T-helper 2 cell treated with Interferon-gamma antibody and Interleukin-4, amounts not matched to agents 5 μg/mL and 100 μg/mL, for 36 hours (primary cell): ENCODE data around the gene SNTB2.

Source experiments
- DNase-seq: peaks from one replicate; pipeline ENCODE4 v3.0.0; 2021; ENCODE audit warnings: low spot score
- H3K27ac Mint-ChIP-seq: one replicate; pipeline ENCODE4 v1.8.0; 2021; ENCODE audit warnings: mild to moderate bottlenecking, mixed read lengths
- H3K27me3 Mint-ChIP-seq: one replicate; pipeline ENCODE4 v1.8.0; 2021; ENCODE audit warnings: low read depth, mixed read lengths
- H3K36me3 Mint-ChIP-seq: one replicate; pipeline ENCODE4 v1.8.0; 2021; ENCODE audit warnings: low read depth, mixed read lengths
- H3K4me1 Mint-ChIP-seq: one replicate; pipeline ENCODE4 v1.8.0; 2021; ENCODE audit warnings: low read depth, mixed read lengths
- H3K4me3 Mint-ChIP-seq: one replicate; pipeline ENCODE4 v1.8.0; 2022; ENCODE audit warnings: mild to moderate bottlenecking, moderate library complexity, mixed read lengths
- H3K9me3 Mint-ChIP-seq: one replicate; pipeline ENCODE4 v1.8.0; 2021; ENCODE audit warnings: mixed read lengths

SNTB2 gene

DNA sequence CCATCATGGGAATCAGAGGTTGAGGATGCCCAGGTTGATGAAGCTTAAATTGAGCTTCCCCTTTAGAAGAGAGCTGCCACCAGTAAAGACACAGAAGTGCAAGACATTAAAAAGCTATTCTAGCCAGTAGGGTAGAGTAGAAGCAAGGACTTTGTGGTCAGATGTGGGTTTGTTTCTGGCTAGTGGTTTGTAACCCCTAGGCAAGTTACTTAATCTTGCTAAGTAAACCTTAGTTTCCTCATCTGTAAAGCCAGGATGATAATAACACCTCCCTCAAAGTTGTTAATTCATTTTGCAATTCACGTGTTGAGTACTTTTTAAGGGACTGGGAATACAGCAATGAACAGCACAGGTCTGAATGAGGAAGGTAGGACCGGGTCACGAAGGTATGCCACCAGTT lies 3.6 kb downstream of the SNTB2 start:
- no peaks in the 10 kb centered on the region for H3K9me3 Mint-ChIP-seq
- peaks cover 14% of the 10 kb centered on the region for H3K36me3 Mint-ChIP-seq
- H3K4me3 Mint-ChIP-seq, result peak overlapping the region; percentile 17
- H3K27ac Mint-ChIP-seq, result no peak overlapping the region
- H3K4me1 Mint-ChIP-seq, result peaks cover 32% of the 10 kb centered on the region
- DNase-seq, result no peak
- no peaks in the 10 kb centered on the region for H3K27me3 Mint-ChIP-seq

DNA sequence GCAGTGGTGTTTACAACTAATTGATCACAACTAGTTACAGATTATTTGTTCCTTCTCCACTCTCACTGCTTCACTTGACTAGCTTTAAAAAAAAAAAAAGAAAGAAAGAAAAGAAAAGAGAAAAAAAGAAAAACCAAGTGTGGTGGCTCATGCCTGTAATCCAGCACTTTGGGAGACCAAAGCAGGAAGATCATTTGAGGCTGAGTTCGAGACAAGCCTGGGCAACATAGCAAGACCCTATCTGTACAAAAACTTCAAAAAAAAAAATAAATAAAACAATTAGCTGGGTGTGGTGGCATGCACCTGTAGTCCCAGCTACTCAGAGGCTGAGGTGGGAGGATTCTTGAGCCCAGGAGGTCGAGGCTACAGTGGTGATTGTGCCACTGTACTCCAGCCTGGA lies 4.2 kb downstream of the SNTB2 start:
- H3K4me3 Mint-ChIP-seq, result no peak overlapping the region
- DNase-seq, result no peak
- no peak overlapping the region for H3K27ac Mint-ChIP-seq
- no peaks in the 10 kb centered on the region for H3K9me3 Mint-ChIP-seq
- no peaks in the 10 kb centered on the region for H3K27me3 Mint-ChIP-seq
- peaks cover 14% of the 10 kb centered on the region for H3K36me3 Mint-ChIP-seq
- peaks cover 29% of the 10 kb centered on the region for H3K4me1 Mint-ChIP-seq

DNA sequence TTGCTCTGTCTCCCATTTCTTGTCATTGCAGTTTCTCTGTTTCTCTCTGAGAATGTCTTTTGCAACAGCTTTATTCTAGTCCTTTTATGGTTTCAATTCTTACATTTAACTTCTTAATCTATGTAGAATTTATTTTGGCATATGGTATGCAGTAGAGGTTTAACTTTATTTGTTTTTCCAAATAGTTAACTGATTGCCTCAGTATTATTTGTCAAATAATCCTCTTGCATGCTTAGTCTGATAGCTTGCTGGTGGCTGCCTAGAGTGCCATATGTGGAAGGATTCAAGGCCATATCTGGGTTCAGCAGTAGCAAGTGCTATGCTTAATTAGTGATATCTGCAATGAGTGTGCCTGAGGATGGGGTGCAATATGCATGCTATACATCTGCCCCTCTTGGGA lies 6.9 kb downstream of the SNTB2 start:
- H3K9me3 Mint-ChIP-seq, result no peaks in the 10 kb centered on the region
- peaks cover 22% of the 10 kb centered on the region for H3K4me1 Mint-ChIP-seq
- H3K4me3 Mint-ChIP-seq, result no peak overlapping the region

DNA sequence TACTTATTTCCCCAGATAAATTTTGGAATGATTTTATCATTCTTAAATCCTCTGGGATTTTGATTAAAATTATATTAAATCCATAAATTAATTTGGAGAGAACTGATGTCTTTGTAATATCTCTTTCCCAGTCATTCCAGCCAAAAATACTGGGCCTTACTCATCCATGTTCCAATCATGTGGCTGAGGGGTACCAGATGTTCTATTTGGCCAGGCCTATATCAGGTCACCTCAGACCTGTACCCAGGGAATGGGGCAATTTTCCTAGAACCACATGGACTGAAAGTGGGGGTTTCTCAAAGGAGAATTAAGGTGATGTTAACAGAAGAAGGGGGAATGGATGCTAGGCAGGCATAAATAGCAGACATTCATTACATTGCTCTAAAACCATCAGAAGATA lies 7.5 kb downstream of the SNTB2 start:
- no peak for DNase-seq
- H3K27ac Mint-ChIP-seq, result no peak overlapping the region
- H3K36me3 Mint-ChIP-seq, result peaks cover 11% of the 10 kb centered on the region
- no peaks in the 10 kb centered on the region for H3K27me3 Mint-ChIP-seq
- H3K4me1 Mint-ChIP-seq, result peaks cover 20% of the 10 kb centered on the region
- H3K9me3 Mint-ChIP-seq, result no peaks in the 10 kb centered on the region
- no peak overlapping the region for H3K4me3 Mint-ChIP-seq

More for the DNA sequence above, 6.9 kb downstream of the SNTB2 start:
- Mint-ChIP-seq H3K36me3 (peaks cover 11% of the 10 kb centered on the region), H3K27me3 (no peaks in the 10 kb centered on the region), H3K27ac (no peak overlapping the region)
- DNase-seq, result no peak

DNA sequence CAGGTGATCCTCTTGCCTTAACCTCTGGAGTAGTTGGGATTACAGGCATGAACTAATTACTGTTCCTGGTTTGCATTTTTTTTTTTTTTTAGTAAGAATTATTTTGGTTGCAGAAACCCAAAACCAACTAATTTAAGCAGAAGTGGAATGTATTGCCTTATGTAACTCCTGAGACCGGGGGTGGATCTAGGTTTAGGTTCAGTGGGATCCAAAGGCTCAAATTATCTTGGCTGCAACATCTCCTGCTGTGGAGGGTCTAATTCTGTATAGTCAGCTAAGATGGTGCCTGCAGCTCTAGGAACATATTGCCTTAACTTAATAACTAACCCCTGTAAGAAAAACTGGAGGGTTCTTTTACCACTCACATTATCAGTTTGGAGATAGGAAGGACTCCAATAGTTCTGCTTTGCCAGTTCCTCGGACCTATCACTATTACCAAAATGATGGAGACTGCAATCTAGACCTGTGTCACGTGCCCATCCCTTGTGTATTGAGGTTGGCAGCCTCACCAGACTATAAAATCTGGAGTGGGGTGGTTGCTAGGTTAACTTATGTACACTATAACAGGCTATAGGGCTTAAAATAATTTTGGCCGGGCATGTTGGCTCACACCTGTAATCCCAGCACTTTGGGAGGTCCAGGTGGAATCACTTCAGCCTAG lies 8.5 kb downstream of the SNTB2 start:
- H3K27me3 Mint-ChIP-seq, result no peaks in the 10 kb centered on the region
- no peaks in the 10 kb centered on the region for H3K9me3 Mint-ChIP-seq
- H3K36me3 Mint-ChIP-seq, result peaks cover 10% of the 10 kb centered on the region
- H3K27ac Mint-ChIP-seq, result no peak overlapping the region
- DNase-seq, result no peak
- no peak overlapping the region for H3K4me3 Mint-ChIP-seq
- H3K4me1 Mint-ChIP-seq, result peaks cover 16% of the 10 kb centered on the region

DNA sequence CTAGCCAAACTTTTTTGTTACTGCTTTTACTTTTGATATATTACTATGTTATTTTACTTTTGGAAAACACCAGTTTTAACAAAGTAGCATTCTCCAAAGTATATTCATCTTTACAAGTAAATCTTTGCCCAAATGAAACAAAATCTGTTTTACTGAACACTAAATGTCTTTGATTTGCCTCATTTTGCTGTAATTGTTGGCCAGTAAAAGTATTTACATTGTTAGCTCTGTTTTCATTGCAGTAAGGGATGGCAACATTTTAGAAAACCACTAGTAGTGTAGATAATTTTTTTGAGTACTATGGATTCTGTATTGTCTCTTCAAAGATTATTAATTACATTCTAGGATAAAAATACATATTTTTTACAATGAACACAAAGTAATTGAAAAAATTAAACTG lies 10.6 kb downstream of the SNTB2 start:
- H3K9me3 Mint-ChIP-seq, result no peaks in the 10 kb centered on the region
- H3K27ac Mint-ChIP-seq, result no peak overlapping the region
- no peaks in the 10 kb centered on the region for H3K27me3 Mint-ChIP-seq
- H3K36me3 Mint-ChIP-seq, result peaks cover 4% of the 10 kb centered on the region
- DNase-seq, result no peak
- no peak overlapping the region for H3K4me3 Mint-ChIP-seq
- peaks cover 13% of the 10 kb centered on the region for H3K4me1 Mint-ChIP-seq

DNA sequence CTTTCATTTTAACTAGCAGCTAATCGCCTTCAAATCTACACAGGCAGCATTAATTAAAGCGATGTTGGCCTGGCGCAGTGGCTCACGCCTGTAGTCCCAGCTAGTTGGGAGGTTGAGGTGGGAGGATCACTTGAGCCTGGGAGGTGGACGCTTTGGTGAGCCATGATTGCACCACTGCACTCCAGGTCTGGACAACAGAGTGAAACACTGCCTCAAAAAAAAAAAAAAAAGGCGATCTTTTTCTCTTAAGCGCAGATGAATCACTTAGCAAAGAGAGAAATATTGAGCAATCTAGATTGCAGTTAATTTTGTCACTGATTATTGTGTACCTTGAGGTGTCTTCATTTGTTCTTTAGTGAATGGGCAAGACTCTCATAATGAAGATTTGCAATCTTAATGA lies 12.4 kb downstream of the SNTB2 start:
- peaks cover 2% of the 10 kb centered on the region for H3K36me3 Mint-ChIP-seq

DNA sequence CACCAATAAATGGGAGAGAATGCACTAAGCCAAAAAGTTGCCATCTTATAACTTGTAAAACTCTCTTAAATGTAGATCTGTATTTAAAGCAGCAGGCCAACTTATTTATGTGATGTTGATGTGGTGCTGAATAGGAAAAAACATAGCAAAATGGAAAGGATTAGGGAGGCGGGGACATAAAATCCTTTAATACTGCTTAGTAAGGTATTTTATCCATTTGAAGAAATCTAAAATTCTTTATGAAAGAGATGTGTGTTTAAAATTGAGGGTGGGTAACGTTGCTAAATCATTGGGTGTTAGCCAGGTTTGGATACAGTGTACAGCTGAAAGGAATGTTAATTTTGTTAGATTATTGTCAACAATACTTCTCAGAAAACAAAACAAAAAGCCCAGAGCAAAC lies 14.3 kb downstream of the SNTB2 start:
- H3K4me3 Mint-ChIP-seq, result no peak overlapping the region
- H3K27me3 Mint-ChIP-seq, result no peaks in the 10 kb centered on the region
- DNase-seq, result no peak
- peaks cover 22% of the 10 kb centered on the region for H3K4me1 Mint-ChIP-seq
- peaks cover 5% of the 10 kb centered on the region for H3K36me3 Mint-ChIP-seq
- no peaks in the 10 kb centered on the region for H3K9me3 Mint-ChIP-seq
- H3K27ac Mint-ChIP-seq, result no peak overlapping the region

More for the DNA sequence above, 12.4 kb downstream of the SNTB2 start:
- Mint-ChIP-seq H3K4me3 (no peak overlapping the region), H3K9me3 (no peaks in the 10 kb centered on the region), H3K4me1 (peaks cover 14% of the 10 kb centered on the region), H3K27ac (no peak overlapping the region), H3K27me3 (no peaks in the 10 kb centered on the region)
- DNase-seq, result no peak

DNA sequence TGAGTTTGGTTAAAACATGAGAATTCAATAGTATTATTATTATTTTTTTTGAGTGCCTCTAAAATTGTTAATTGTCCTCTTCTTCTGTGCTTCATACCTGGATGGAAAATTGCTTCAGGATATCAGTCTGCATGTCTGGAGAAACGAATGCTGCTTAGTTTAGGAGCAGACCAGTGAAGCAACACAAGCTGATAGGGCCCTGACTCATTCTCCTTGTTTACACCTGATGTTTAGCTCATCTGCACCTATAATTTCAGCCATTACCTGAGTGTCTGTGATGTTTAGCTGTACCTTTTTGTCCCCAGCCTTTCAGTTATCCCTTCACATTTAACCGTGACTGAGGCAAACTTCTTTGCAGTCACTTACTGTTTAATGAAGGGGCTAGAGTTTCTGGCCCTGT lies 14.8 kb downstream of the SNTB2 start:
- DNase-seq, result no peak
- H3K36me3 Mint-ChIP-seq, result peaks cover 5% of the 10 kb centered on the region
- no peak overlapping the region for H3K27ac Mint-ChIP-seq
- no peak overlapping the region for H3K4me3 Mint-ChIP-seq
- H3K4me1 Mint-ChIP-seq, result peaks cover 21% of the 10 kb centered on the region
- H3K27me3 Mint-ChIP-seq, result no peaks in the 10 kb centered on the region
- H3K9me3 Mint-ChIP-seq, result no peaks in the 10 kb centered on the region

DNA sequence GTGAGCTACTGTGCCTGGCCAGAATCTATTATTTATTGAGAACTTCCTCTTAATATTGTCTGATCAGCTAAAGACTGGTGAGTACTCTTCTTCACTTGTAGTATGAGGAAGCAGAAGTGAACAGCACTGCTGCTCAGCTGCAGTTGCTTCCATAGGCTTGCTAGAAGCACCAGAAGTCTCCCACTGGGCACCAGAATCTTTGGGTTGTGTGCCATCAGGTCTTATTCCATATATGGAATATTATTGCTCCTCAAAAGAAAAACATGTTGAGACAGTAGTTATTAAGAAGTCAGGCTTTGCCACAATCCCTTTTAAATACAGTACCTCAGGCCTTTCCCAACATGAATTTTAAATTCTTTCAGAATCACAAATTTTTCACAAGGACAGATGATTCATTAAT lies 17.2 kb downstream of the SNTB2 start:
- H3K4me1 Mint-ChIP-seq, result peaks cover 16% of the 10 kb centered on the region
- DNase-seq, result no peak
- no peak overlapping the region for H3K4me3 Mint-ChIP-seq
- H3K9me3 Mint-ChIP-seq, result no peaks in the 10 kb centered on the region
- peaks cover 3% of the 10 kb centered on the region for H3K36me3 Mint-ChIP-seq
- H3K27me3 Mint-ChIP-seq, result no peaks in the 10 kb centered on the region
- H3K27ac Mint-ChIP-seq, result no peak overlapping the region

DNA sequence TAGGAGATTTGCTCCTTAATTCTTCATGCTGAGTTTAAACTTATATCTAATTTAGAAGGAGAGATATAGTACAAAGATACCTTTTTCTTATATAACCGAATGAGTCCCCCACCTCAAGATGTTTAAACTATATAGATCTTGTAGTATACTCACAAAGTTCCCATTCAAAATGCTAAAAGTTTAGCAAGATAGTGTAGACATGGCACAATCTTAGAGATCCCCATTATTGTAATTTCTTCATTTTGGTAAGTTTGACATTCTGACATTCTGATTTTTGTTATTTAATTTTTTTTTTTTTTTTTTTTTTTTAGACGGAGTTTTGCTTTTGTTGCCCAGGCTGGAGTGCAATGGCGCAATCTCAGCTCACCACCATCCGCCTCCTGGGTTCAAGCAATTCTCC lies 22.8 kb downstream of the SNTB2 start:
- Mint-ChIP-seq H3K27ac (no peak overlapping the region), H3K9me3 (no peaks in the 10 kb centered on the region), H3K4me3 (no peak overlapping the region), H3K27me3 (no peaks in the 10 kb centered on the region), H3K4me1 (peaks cover 5% of the 10 kb centered on the region), H3K36me3 (peaks cover 3% of the 10 kb centered on the region)
- no peak for DNase-seq

DNA sequence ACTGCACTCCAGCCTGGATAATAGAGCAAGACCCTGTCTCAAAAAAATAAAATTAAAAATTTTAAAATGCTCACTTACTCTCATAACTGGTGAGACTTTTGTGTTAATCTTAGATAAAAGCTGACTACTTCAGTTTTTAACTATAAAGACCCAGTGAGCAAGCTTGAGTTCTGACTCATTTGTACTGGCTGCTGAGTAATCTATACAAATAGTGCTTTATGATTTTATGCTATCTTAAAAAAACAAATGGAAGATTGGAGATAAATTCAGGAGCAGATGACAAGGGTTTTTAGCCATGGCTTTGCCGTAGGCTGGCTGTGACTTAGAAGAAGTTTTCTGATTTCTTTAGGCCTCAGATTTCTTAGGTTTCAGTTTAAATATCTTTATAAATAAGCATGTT lies 30.5 kb downstream of the SNTB2 start:
- Mint-ChIP-seq H3K4me3 (no peak overlapping the region), H3K9me3 (no peaks in the 10 kb centered on the region), H3K27me3 (no peaks in the 10 kb centered on the region), H3K27ac (no peak overlapping the region), H3K4me1 (no peaks in the 10 kb centered on the region), H3K36me3 (no peaks in the 10 kb centered on the region)
- DNase-seq, result no peak

DNA sequence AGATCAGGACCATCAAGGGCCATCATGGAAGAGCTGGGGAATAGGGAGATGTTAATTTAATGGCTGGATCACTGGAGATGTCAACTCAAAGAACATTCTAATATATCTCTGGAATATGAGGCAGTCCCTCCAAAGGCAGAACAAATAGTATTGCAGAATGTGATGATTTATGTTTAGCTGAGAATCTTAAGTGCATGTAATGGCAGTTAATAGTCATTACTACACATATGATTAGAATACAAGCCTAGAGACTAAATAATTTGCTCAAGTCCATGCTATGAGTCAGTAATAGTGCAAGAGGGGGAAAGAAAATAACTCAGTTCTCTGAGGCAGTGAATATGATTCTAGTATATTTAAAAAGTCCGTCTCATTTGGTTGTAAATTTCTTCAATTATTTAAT lies 32.3 kb downstream of the SNTB2 start:
- H3K9me3 Mint-ChIP-seq, result no peaks in the 10 kb centered on the region
- H3K4me1 Mint-ChIP-seq, result no peaks in the 10 kb centered on the region
- no peak overlapping the region for H3K27ac Mint-ChIP-seq
- no peaks in the 10 kb centered on the region for H3K27me3 Mint-ChIP-seq
- H3K36me3 Mint-ChIP-seq, result peaks cover 2% of the 10 kb centered on the region
- no peak for DNase-seq
- H3K4me3 Mint-ChIP-seq, result no peak overlapping the region

DNA sequence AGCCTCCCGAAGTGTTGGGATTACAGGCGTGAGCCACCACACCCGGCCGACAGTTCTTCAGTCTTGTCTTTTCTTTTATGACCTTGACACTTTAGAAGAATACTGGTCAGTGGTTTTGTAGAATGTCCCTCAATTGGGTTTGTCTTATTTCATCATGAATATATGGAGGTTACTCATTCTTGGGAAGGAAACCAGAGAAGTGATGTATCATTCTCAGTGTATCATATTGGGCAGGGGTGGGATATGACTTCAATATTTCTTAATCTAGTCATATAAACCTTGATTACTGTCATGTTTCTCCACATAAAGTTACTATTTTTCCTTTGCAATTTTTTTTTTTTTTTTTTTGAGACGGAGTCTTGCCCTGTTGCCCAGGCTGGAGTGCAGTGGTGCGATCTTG lies 36.9 kb downstream of the SNTB2 start:
- Mint-ChIP-seq H3K27me3 (no peaks in the 10 kb centered on the region), H3K9me3 (no peaks in the 10 kb centered on the region), H3K4me3 (no peak overlapping the region), H3K4me1 (no peaks in the 10 kb centered on the region), H3K36me3 (peaks cover 2% of the 10 kb centered on the region), H3K27ac (no peak overlapping the region)
- DNase-seq, result no peak

DNA sequence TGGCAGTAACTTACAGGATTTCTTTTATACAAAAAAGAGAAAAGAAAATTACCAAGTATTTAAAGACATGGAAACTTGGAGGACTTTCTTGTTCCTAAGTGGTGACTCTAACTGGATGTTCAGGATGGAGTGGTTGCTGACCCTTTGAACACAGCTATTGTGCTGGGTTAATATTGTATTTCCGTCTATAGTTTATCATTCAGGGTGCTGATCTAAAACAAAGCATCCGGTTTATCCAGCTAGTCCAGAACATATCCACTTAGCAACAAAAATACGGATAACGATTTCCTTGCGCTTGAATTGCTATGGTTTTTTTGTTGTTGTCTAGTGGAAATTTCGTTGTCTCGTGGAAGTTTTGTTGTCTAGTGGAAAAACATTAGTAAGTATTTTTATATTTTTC lies 38.2 kb downstream of the SNTB2 start:
- no peak overlapping the region for H3K4me3 Mint-ChIP-seq
- H3K4me1 Mint-ChIP-seq, result no peaks in the 10 kb centered on the region
- DNase-seq, result no peak
- H3K36me3 Mint-ChIP-seq, result peaks cover 2% of the 10 kb centered on the region
- H3K27ac Mint-ChIP-seq, result no peak overlapping the region
- no peaks in the 10 kb centered on the region for H3K9me3 Mint-ChIP-seq
- H3K27me3 Mint-ChIP-seq, result no peaks in the 10 kb centered on the region
